ENCODE results near the gene TUB.

TUB gene

GRCh38 chr11:8036002-8036802 is 44.8 kb upstream of the TUB start:
- no peaks in the 10 kb centered on the region for H3K9me3 ChIP-seq (ENCODE audit: severe bottlenecking)

GRCh38 chr11:8036986-8037385 is 44.0 kb upstream of the TUB start:
- no peak for ATAC-seq (ENCODE audit: low read depth)
- no peaks in the 10 kb centered on the region for H3K36me3 ChIP-seq (ENCODE audit: low read depth)
- no peaks in the 10 kb centered on the region for H3K9me3 ChIP-seq (ENCODE audit: severe bottlenecking)
- H3K4me3 ChIP-seq (ENCODE audit: severe bottlenecking) = no peak overlapping the region
- no peaks in the 10 kb centered on the region for H3K4me1 ChIP-seq (ENCODE audit: insufficient read depth, poor library complexity, severe bottlenecking)
- no peak for DNase-seq (ENCODE audit: low spot score)
- no peaks in the 10 kb centered on the region for H3K27me3 ChIP-seq (ENCODE audit: insufficient read depth, poor library complexity, severe bottlenecking)
- TF ChIP-seq CTCF (IDR thresholded peaks at IDR 0.05; ENCODE audit: poor library complexity, severe bottlenecking) = no peak
- H3K27ac ChIP-seq (ENCODE audit: poor library complexity, severe bottlenecking) = no peak overlapping the region

More at GRCh38 chr11:8036002-8036802, 44.8 kb upstream of the TUB start:
- Histone ChIP-seq H3K27me3 (ENCODE audit: insufficient read depth, poor library complexity, severe bottlenecking) (no peaks in the 10 kb centered on the region), H3K4me3 (ENCODE audit: severe bottlenecking) (no peak overlapping the region), H3K36me3 (ENCODE audit: low read depth) (no peaks in the 10 kb centered on the region), H3K4me1 (ENCODE audit: insufficient read depth, poor library complexity, severe bottlenecking) (no peaks in the 10 kb centered on the region), H3K27ac (ENCODE audit: poor library complexity, severe bottlenecking) (no peak overlapping the region)
- TF ChIP-seq CTCF (IDR thresholded peaks at IDR 0.05; ENCODE audit: poor library complexity, severe bottlenecking) = no peak
- ATAC-seq (ENCODE audit: low read depth) = no peak
- no peak for DNase-seq (ENCODE audit: low spot score)

- Histone ChIP-seq H3K9me3 (ENCODE audit: severe bottlenecking) (no peaks in the 10 kb centered on the region), H3K27ac (ENCODE audit: poor library complexity, severe bottlenecking) (no peak overlapping the region), H3K4me1 (ENCODE audit: insufficient read depth, poor library complexity, severe bottlenecking) (no peaks in the 10 kb centered on the region), H3K4me3 (ENCODE audit: severe bottlenecking) (no peak overlapping the region), H3K36me3 (ENCODE audit: low read depth) (no peaks in the 10 kb centered on the region), H3K27me3 (ENCODE audit: insufficient read depth, poor library complexity, severe bottlenecking) (no peaks in the 10 kb centered on the region)
- TF ChIP-seq CTCF (IDR thresholded peaks at IDR 0.05; ENCODE audit: poor library complexity, severe bottlenecking) = no peak
- ATAC-seq (ENCODE audit: low read depth) = no peak
- DNase-seq (ENCODE audit: low spot score) = no peak
Measured at GRCh38 chr11:8038393-8038792, 42.6 kb upstream of the TUB start.

GRCh38 chr11:8038811-8039529 is 42.0 kb upstream of the TUB start:
- no peak for TF ChIP-seq CTCF (IDR thresholded peaks at IDR 0.05; ENCODE audit: poor library complexity, severe bottlenecking)
- Histone ChIP-seq H3K4me3 (ENCODE audit: severe bottlenecking) (no peak overlapping the region), H3K27ac (ENCODE audit: poor library complexity, severe bottlenecking) (no peak overlapping the region), H3K9me3 (ENCODE audit: severe bottlenecking) (no peaks in the 10 kb centered on the region), H3K27me3 (ENCODE audit: insufficient read depth, poor library complexity, severe bottlenecking) (no peaks in the 10 kb centered on the region), H3K36me3 (ENCODE audit: low read depth) (no peaks in the 10 kb centered on the region), H3K4me1 (ENCODE audit: insufficient read depth, poor library complexity, severe bottlenecking) (no peaks in the 10 kb centered on the region)
- DNase-seq (ENCODE audit: low spot score) = no peak
- ATAC-seq (ENCODE audit: low read depth) = no peak

Measured in RWPE2 (cell line).